Lower leg skin (tissue), 4 donors: ENCODE measurements around the gene RAB1A. TPM values are rescaled to one million over a fixed set of nuclear protein-coding genes. Genes with fewer than 3 reads are reported as not detected.
"Not testable (repeated sequence)": the region's sequence is repeated elsewhere in the genome, so short reads cannot be mapped to it uniquely, and the experiment has no call there.

Experiments
- DNase-seq, 2 donors: peaks; one replicate each; pipeline ENCODE4 v3.0.0-alpha.2; 2019; ENCODE audit warnings: low spot score in 2 of 2
- H3K4me3 ChIP-seq: fragments of 200-600 bp; sonication (generic); 2 replicates; pipeline ENCODE4 v1.5.1; 2017; ENCODE audit warnings: mild to moderate bottlenecking, low read depth; ENCODE audit not compliant: poor library complexity, severe bottlenecking
- POLR2A ChIP-seq, 2 donors: fragments of 450-650 bp; IDR thresholded peaks; one replicate each; pipeline ENCODE4 v1.6.1; 2016 to 2017; ENCODE audit warnings: antibody characterized with exemption in 2 of 2, mild to moderate bottlenecking in 1 of 2, moderate library complexity in 1 of 2
- WGBS, 2 donors: methylation state at CpG; one replicate each; pipeline ENCODE4 v1.1.5; 2018; 5-methylcytosine and 5-hydroxymethylcytosine counted together
- intact Hi-C: fragments of 100-400 bp; cut with DNase I; formaldehyde crosslinking; loops from one replicate; pipeline ENCODE4 v1.15.0; 2023; ENCODE audit warnings: low total_unique reads
- total RNA-seq, 4 donors: library from RNA; depleted of rRNA; stranded (reverse); fragments of >200 nt; gene quantifications; one replicate each; pipeline ENCODE4 v1.1.0, GENCODE V29; 2016
- TF ChIP-seq, protein P1 (sequence below), 3 donors: fragments of 450-650 bp; IDR thresholded peaks; one replicate each; pipeline ENCODE4 v1.5.1; 2016; ENCODE audit warnings: antibody characterized with exemption in 3 of 3, mild to moderate bottlenecking in 3 of 3, moderate library complexity in 2 of 3

RAB1A gene
- total RNA-seq, 4 donors from 2014 or later = 49.1 to 68.0 (median 55.2) TPM

DNA sequence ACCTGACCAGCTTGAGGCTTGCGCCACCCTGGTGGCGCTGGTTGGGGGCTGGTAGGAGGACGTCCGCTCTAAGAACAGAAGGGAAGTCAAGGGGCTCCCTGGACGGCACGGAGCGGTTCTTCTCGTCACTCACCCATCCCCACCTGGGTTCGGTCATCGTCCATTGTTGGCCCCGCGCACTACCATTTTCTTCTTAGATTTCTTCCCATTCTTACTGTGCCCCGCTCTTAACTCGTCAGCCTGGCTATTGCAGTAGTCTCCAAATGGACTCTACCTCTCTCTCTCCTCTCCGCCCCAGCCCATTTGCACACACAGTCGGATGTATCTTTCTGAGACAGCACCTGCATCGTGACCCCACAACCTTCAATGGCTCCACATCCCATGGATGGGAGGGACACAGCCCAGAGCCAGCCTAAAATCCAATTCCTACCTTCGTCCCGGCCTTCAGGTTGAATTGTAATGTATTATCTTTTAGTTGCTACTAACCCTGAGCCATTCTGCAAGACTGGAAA is 814 bp upstream of the RAB1A start:
- no peak for TF ChIP-seq POLR2A (IDR thresholded peaks at IDR 0.05)
- TF ChIP-seq, protein P1, sequence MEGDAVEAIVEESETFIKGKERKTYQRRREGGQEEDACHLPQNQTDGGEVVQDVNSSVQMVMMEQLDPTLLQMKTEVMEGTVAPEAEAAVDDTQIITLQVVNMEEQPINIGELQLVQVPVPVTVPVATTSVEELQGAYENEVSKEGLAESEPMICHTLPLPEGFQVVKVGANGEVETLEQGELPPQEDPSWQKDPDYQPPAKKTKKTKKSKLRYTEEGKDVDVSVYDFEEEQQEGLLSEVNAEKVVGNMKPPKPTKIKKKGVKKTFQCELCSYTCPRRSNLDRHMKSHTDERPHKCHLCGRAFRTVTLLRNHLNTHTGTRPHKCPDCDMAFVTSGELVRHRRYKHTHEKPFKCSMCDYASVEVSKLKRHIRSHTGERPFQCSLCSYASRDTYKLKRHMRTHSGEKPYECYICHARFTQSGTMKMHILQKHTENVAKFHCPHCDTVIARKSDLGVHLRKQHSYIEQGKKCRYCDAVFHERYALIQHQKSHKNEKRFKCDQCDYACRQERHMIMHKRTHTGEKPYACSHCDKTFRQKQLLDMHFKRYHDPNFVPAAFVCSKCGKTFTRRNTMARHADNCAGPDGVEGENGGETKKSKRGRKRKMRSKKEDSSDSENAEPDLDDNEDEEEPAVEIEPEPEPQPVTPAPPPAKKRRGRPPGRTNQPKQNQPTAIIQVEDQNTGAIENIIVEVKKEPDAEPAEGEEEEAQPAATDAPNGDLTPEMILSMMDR (IDR thresholded peaks at IDR 0.05) = no peak
- no peak for DNase-seq
- peak overlapping the region; percentile 30 for H3K4me3 ChIP-seq
- intact Hi-C loops = no loop called here
- 14 to 19% methylated on average over 15 to 19 of the region's 19 CpGs for whole genome bisulfite sequencing, 2 donors

DNA sequence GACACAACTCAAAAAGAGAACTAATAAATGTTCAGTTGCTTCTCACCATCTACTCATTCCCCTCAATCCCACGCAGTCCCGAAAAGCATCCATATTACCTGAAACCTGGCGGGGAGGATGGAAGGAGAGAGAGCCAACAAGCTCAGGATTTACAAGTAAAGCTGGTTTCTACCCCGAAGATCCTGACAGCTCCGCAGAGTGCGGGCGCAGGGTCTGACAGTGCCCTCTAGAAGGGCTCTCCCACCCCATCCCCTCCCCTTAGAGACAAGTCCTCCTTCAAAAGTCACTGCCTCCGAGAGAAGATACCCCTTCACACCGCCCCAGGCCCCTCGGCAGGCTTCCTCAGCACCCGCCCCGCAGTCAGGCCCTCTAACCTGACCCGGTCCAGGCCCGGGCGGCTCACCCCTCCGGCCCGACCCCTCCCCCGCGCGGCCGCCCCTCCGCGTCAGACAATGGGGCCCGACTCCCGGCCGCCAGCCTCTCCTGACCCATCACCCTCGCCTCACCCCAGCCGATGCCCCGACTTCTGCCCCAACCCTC is 550 bp downstream of the RAB1A start:
- TF ChIP-seq, protein P1 (IDR thresholded peaks at IDR 0.05) = peak in 1 of 3 donors; percentile 24
- no peak for TF ChIP-seq POLR2A (IDR thresholded peaks at IDR 0.05)
- peak overlapping the region; percentile 88 for H3K4me3 ChIP-seq
- peak; percentile 59 to 94 for DNase-seq
- intact Hi-C loops = no loop called here
- WGBS, 2 donors = 0% methylated on average over 13 to 29 of the region's 29 CpGs

DNA sequence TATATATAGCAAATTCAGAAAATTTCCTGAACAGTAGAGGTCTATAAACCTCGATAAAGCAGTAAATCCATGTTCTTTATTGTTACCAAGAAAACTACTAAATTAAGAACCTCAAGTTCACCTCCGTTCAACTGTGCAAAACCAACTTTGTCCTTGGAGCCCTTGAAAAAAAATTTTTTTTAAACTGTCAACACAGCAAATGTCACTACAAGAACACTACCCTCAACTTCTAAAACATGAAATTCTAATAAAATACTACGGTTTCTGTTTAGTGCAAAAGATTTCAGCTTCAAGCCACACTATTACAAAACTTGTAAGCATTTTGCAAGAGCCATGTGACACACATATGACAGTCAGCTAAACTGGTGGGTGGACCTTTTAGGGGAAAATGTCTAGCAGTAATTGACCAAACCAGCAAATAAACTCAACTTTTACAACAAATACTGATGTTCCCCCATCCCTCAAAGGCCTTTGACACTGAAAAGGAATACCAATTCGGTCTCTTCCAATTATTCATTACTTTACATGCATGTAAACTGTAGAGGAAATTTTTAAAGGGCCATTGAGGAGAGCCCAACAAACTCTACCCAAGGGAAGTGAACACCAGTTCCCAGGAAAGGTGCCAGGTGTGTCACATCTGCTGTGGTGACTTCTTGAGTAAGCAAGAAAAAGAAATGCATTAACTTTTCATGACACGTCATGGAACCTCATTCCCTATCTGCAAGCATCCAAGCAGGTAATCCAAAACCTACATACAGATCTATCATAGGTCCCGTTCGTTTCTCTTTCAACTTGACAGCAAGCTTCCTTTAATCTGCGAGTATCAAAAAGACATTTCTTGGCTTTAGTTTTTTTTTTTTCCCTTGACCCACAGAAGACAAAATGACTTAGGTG is 1.4 kb downstream of the RAB1A start:
- H3K4me3 ChIP-seq = peak overlapping the region; percentile 88
- DNase-seq = peak in 1 of 2 donors; percentile 63
- intact Hi-C loops = no loop called here
- WGBS, 2 donors = 8 to 9% methylated on average over 8 of the region's 8 CpGs
- TF ChIP-seq, protein P1 (IDR thresholded peaks at IDR 0.05) = no peak
- no peak for TF ChIP-seq POLR2A (IDR thresholded peaks at IDR 0.05)

DNA sequence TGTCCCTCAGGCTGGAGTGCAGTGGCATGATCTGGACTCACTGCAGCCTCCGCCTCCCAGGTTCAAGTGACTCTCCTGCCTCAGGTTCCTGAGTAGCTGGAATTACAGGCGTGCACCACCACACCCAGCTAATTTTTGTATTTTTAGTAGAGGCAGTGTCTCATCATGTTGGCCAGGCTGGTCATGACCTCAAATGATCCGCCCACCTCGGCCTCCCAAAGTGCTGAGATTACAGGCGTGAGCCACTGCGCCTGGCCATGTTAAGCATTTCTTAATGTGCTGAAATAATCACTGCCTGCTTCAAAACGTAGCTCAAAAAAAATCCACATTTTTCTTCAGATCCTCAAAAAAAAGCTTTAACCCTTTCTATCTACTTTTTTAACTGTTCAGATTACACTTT is 4.4 kb downstream of the RAB1A start:
- H3K4me3 ChIP-seq, intact Hi-C loops: not testable (repeated sequence)
- DNase-seq = peak; percentile 46 to 87
- WGBS, 2 donors = 45 to 47% methylated on average over 7 of the region's 7 CpGs

DNA sequence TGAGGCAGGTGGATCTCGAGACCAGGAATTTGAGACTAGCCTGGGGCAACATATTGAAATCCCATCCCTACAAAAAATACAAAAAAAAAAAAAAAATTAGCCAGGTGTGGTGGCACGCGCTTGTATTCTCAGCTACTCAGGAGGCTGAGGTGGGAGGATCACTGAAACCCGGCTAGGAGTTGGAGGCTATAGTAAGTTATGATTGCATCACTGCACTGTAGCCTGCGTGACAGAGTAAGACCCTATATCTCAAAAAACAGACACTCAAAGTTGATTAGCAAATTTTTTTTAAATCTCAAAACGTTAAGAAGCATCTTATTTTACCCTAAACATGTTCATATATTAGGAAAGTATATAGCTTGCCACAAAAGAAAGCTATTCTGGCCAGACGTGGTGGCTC is 7.6 kb downstream of the RAB1A start:
- no peak for DNase-seq
- intact Hi-C loops = no loop called here
- 80 to 84% methylated on average over 7 of the region's 7 CpGs for WGBS, 2 donors
- no peak overlapping the region for H3K4me3 ChIP-seq
- no peak for TF ChIP-seq POLR2A (IDR thresholded peaks at IDR 0.05)
- TF ChIP-seq, protein P1 (IDR thresholded peaks at IDR 0.05) = no peak

DNA sequence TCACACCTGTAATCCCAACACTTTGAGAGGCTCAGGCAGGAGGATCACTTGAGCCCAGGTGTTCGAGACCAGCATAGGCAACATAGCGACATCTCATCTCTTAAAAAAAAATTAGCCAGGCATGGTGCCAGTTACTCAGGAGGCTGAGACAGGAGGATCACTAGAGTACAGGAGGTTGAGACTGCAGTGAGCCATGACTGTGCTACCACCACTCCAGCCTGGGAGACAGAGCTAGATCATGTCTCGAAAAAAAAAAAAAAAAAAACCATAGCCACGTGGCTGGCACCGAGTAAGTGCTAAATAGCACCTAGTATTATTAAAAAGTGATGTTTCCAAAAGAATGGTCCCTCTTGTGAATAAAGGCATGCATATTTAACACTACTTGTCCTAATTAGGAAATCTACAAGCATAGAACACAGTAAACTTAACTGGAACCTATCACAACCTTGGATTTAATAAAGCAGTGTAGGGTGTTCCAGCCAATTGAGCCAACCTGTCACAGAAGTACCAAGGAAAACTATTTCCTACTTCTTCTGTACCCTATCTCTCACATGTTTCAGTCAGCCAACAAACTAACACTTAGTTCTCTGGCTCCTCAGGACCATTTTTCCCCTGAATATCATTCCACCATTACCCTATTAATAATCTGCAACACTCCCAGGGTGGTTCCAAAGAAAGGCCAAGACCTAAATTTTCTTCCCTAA is 8.8 kb downstream of the RAB1A start:
- no peak for DNase-seq
- TF ChIP-seq, protein P1 (IDR thresholded peaks at IDR 0.05) = no peak
- no peak for TF ChIP-seq POLR2A (IDR thresholded peaks at IDR 0.05)
- 73 to 76% methylated on average over 5 of the region's 5 CpGs for WGBS, 2 donors
- intact Hi-C loops = no loop called here
- no peak overlapping the region for H3K4me3 ChIP-seq
